ENCODE results near the gene RYR3. TPM values are rescaled to one million over a fixed set of nuclear protein-coding genes. Genes with fewer than 3 reads are reported as not detected.
"Not testable (repeated sequence)": the region's sequence is repeated elsewhere in the genome, so short reads cannot be mapped to it uniquely, and the experiment has no call there.

RYR3 gene
- total RNA-seq, 1 experiment from 2014 or later = 0.44 TPM

DNA sequence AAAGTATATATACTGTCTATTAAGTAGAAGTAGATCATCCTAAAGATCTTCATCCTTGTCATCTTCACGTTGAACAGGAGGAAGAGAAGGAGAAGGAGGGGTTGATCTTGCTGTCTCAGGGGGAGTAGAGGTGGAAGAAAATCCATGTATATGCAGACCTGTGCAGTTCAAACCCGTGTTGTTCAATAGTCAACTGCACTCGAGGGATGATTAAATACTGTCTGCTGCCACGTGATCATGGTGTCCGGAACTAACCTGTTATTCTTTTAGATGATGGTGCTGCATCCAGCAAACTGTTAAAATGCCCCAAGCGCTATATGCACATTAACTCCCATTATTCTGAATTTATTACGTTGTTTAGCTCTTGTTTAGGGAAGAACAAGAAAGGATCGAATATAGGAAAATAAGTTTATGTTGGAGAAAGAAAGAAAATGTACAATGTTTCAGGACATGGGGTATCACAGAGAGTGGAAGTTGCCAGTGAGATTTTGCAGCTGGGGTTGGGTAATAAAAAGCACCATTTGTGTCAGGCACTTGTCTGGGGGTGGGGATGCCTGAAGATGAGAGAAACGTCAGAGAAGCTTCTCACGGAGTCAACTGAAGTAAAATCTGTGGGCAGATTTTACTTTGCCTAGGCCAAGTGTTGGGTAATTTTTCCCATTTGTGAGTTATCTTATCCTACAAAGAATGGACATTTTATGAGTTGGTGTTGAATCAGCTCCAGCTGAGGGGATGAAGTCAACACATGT lies 229.2 kb downstream of the RYR3 start:
- DNase-seq (ENCODE audit: low spot score) = no peak
- in situ Hi-C loops (cut with HindIII; ENCODE audit: low sequenced_read_pairs) = no loop called here

DNA sequence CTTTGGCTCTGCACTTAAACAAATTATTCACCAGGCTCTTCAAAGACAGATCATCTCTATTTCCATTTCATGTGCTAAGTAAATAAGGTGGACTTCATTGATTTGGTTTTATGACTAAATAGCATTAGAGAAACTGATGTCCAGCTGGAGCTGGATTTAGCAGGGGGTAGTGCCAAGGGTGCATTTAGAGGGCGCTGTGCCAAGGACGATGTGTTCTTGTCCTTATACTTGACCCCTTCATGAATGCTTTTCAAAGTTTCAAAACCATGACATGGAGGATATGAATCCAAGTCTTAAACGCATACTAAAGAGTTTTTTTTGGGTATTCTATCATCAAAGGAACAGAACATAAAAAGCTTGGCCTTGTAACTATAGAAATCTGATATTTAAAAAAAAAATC lies 233.2 kb downstream of the RYR3 start:
- in situ Hi-C loops (cut with HindIII; ENCODE audit: low sequenced_read_pairs) = no loop called here
- DNase-seq (ENCODE audit: low spot score) = no peak

DNA sequence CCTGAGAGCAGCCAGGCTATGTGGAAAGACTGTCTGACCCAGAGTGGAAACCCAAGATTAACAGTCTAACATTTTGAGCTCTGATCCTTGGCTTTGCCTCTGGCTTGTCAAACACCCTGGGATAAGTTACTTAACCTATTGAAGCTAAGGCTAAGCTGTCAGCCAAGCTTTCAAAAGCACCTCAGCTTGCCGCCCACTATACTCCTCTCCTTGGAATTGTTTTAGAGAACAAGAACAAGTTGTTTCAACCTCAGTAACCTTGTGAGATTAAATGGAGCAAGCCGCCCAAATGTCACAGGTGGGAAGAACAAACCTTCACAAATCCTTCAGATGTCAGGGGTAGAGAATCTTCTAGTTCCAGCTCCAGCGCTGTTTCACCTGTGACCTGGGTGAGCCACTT lies 235.1 kb downstream of the RYR3 start:
- in situ Hi-C loops (cut with HindIII; ENCODE audit: low sequenced_read_pairs) = no loop called here
- no peak for DNase-seq (ENCODE audit: low spot score)

DNA sequence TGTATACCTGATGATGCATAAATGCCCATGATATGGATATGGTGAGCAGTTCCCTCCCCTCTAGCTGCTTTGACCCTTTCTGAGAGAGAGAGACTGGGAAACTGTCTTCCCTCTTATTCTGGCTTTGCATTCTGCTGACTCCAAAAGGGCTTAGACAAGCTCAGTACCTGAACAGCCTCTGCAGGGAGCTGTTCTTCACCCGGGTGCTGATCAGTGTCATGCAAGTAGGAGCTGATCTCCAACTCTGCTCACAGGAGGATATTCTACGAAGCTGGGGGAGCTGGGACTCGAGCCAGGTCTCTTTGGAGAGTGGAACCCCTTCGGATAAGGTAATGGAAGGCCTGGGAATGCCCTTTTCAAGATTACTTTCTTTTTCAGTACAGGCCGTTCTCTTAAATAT lies 237.1 kb downstream of the RYR3 start:
- DNase-seq (ENCODE audit: low spot score) = no peak
- in situ Hi-C loops (cut with HindIII; ENCODE audit: low sequenced_read_pairs) = no loop called here

DNA sequence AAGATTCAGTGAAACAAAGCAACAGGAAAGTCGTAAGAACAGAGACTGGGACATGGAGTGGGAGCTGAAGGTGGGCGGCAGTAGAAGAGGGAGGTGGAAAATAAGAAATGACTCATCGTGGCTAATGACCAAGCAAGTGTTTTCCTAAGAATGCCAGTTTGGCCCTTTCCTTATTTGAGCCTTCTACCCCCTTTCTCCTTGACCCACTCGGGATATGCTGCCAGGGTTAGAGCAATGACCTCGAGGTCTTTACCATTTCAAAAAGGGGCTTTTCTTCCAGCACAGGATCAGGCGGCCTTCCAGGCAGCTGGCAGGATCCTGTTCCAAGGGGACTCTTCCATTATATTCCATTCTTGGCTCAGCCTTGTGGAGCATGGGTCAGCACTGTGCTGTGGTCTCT lies 241.1 kb downstream of the RYR3 start:
- DNase-seq (ENCODE audit: low spot score) = peak; percentile 2
- in situ Hi-C loops (cut with HindIII; ENCODE audit: low sequenced_read_pairs) = no loop called here

DNA sequence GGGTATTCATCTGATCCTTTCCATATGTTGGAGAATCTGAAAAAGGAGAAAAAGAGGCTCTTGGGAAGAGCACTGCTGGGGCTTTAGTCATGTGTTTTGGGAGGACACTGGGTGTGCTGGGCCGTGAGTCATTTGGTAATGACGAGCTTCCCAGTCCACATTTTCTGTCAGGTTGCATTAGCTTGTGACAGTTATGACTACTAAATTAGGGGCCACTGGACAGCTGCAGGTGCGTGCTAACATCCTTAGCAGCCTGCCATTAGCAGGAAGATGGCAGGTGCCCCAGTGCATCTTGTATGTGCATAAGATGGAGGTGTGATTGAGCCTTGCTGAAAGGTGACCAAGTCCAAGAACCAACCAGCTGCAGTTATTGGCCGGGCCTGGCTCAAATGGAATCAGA lies 242.4 kb downstream of the RYR3 start:
- no peak for DNase-seq (ENCODE audit: low spot score)
- in situ Hi-C loops (cut with HindIII; ENCODE audit: low sequenced_read_pairs) = no loop called here

DNA sequence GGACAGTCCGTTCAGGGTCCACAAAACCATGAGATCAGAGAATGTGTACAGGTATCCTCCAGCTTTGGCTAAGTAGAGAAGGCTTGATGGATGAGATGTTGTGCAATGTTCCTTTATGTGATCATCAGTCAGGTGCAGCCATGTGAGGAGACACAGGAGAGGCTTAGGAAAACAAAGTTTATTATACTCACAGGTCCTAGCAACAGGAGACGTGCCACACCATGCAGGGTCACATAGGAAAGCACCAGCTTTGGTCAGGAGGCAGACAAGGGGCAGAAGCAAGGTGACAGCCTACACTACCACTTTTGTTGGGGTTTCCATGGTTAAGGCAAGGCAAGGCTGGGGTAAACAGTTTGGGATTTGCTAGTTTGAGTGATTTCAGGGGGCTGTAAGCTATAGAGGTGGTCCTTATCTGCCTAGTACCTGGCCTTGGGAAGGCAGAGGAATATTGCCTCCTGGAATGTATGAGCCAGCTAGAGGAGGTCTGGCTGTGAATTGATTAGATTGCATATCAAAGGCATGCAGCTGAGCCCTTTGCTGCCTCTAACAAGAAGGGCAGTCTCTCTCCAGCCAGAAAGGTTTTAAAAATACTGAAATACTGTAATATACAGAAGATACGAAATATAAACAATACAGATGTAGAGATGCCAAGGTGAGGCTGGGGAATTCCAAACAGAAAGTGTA lies 248.6 kb downstream of the RYR3 start:
- in situ Hi-C loops (cut with HindIII; ENCODE audit: low sequenced_read_pairs) = no loop called here
- no peak for DNase-seq (ENCODE audit: low spot score)

DNA sequence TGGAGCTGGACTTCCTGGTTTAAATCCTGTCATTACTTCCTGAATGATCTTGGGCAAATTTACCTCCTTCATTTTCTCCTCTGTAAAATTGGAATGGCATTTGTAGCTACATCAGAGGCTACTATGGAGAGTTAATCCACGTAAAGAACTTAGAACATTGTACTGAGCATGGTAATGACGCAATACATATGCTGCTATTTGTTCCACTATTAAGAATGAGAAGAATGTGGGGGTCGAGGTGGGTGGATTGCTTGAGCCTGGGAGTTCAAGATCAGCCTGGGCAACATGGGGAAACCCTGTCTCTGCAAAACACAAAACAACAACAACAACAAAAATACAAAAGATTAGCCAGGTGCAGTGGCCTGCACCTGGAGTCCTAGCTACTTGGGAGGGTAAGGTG lies 250.6 kb downstream of the RYR3 start:
- DNase-seq (ENCODE audit: low spot score) = no peak
- in situ Hi-C loops (cut with HindIII; ENCODE audit: low sequenced_read_pairs) = no loop called here

DNA sequence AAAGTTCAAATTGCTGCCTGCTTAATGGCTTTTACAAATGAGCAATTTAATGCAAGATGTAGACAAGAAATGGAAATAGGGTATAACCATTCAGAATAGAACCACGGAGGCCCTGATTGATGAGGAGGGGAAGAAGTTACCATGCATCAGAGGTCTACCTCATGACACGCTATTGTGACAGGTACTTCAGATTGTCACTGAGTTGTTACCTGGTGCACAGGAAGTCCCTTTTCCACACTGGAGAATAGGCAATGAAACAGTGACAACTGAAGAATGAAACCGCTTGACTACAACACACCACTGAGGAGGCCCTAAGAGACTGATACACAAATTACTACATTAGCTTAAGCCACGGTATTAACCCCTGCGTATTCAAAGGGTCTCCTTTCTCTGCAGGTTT lies 251.2 kb downstream of the RYR3 start:
- in situ Hi-C loops (cut with HindIII; ENCODE audit: low sequenced_read_pairs) = no loop called here
- DNase-seq (ENCODE audit: low spot score) = no peak

DNA sequence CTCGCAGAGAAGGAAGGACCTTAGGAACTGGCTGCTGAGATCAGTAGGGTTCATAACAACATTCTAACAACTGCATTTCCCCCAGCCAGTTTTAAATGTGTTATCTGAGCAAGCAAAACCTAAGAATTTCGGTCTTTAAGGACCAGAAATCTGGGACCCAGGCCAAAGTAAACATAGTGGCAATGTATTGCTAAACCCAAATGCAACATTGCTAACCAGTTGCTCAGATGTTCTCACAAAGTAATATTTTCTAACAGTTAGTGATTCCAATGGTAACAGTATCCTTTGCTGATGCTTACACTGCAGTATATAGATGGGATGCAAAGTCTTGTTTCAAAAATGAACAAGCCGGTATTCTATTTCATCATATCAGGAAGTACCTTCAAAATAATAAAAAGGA lies 254.3 kb downstream of the RYR3 start:
- in situ Hi-C loops (cut with HindIII; ENCODE audit: low sequenced_read_pairs) = no loop called here

DNA sequence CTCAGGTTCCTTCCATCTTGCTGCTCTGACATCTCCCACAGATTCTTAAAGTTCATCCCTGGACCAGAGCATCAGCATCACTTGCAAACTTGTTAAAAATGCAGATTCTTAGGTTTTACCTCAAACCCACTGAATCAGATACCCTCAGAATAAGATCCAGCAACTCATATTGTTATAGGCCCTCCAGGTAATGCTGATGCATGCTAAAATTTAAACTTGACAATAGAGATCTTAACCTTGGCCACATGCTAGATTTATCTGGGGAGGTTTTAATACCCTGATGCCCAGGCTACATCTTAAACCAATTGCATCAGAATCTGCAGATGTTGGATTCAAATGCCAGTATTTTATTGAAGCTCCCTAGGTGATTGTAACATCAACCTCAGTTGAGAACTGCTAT lies 256.9 kb downstream of the RYR3 start:
- in situ Hi-C loops (cut with HindIII; ENCODE audit: low sequenced_read_pairs) = no loop called here

More for the DNA sequence above, 254.3 kb downstream of the RYR3 start:
- no peak for DNase-seq (ENCODE audit: low spot score)

DNA sequence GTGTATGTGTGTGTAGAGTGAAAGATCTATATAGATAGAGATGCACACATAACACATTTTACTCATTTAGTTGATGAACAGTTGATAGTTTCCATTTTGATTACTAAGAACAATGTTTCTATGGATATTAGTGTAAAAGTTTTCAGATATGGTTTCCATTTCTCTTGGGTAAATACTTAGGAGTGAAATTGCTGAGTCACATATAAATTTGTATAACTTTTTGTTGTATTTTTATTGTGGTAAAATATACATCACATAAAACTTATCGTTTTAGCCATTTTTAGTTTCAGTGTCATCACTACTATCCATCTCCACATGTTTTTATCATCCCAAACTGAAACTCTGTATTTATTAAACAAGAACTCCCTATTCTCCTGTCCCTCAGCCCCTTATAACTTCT lies 258.3 kb downstream of the RYR3 start:
- DNase-seq (ENCODE audit: low spot score) = no peak
- in situ Hi-C loops (cut with HindIII; ENCODE audit: low sequenced_read_pairs) = no loop called here

More for the DNA sequence above, 256.9 kb downstream of the RYR3 start:
- no peak for DNase-seq (ENCODE audit: low spot score)

DNA sequence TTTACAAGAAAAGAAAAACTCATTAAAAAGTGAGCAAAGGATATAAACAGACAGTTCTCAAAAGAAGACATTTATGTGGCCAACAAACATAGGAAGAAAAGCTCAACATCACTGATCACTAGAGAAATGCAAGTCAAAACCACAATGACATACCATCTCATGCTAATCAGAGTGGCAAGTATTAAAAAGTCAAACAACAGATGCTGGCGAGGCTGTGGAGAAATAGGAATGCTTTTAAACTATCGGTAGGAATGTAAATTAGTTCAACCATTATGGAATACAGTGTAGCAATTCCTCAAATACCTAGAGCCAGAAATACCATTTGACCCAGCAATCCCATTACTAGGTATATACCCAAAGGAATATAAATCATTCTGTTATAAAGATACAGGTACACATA lies 267.1 kb downstream of the RYR3 start:
- in situ Hi-C loops (cut with HindIII; ENCODE audit: low sequenced_read_pairs); DNase-seq (ENCODE audit: low spot score): not testable (repeated sequence)

DNA sequence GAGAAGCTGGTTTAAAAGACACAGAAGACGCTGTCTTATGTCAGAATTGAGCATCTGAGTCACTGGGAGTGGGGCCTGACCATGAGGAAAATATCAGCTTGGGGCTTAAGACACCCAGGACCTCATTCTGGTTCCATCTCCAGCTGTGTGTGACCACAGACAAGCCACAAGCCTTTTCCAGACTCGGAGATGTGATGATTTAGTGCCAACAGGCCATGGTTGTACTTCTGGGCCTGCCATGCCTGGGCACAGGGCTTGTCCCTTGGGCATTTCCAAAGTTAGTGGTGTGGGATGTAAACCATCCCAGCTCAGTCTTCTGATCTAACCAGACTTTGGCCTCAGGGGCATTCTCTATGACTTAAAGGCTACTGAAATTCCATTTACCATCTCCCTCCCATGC lies 269.8 kb downstream of the RYR3 start:
- in situ Hi-C loops (cut with HindIII; ENCODE audit: low sequenced_read_pairs) = no loop called here
- DNase-seq (ENCODE audit: low spot score) = no peak

DNA sequence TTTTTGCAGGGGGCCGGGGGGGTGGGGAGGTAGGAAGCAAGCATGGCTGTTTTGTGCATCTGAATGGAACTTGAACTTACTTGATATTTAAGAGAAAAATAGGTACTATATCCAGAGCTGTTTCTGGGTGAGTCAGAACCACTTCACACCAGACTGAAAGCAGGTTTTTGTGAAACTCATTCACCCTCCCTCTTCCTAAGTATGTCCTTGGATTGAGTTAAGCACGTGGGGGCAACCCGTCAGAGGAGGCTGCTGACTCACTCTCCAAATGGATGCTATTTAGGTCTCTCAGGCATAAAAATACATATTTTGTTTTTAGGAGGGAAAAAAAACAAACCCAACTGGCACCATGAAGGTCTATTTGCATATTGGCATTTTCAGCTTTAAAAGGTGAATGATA lies 270.3 kb downstream of the RYR3 start:
- in situ Hi-C loops (cut with HindIII; ENCODE audit: low sequenced_read_pairs) = no loop called here
- DNase-seq (ENCODE audit: low spot score) = no peak

DNA sequence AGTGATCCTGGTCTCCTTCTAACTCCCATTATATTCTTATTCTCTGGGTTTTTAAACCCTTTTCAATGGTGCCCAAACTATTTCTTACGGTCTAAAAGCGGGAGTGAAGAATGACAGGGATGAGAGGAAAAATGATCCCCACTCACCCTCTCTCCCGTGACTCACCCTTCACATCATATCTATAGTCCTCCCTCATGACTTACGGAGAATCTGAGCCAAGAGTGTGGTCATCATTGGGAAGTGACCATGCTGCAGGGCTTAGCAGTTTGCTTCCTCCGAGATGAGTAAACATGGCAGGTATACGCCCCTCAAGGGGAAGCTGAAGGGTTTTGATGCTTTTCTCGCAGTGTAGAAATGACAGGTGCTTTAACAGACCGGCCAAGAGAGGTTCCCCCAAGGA lies 274.0 kb downstream of the RYR3 start:
- in situ Hi-C loops (cut with HindIII; ENCODE audit: low sequenced_read_pairs) = no loop called here
- DNase-seq (ENCODE audit: low spot score) = no peak

DNA sequence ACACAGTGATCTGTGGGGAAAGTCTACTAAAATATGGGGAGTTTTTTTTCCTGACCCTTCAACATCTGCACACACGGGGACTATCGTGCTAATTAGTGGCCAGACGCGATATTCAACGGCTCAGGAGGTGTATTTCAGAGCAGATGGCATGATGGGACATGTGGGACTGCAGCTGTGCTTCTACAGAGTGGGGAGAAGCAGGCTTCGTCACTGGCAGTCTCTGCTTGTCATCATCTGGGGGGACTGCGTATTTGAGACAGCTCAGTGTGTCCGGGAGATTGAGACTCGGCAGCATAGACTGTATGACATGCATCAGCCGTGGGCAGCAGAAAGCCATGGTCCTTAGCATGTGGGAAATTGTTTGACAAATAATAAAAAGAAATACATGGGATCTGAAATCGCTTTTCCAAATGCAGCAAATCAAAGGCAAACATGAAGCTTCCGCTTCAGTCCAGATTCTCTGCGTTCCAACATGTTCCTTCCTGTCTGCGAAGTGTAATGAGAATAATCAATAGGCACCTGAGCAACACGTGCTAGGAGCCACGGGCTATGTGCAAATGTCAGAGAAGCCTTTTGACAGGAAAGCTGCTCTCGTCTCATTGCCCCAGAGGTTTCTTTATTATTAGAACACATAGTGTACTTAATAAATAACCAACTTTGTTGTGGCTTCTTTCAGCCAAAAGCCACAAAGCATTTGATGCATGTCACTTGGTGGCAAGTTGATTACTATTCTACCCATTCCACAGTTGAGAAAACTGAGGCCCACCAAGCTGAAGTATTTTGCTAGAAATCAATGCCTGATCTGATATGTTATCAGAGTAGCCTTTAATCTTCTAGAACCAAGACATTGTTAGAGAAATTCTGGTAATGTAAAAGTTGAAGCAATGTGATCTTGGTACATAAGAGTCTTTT lies 276.3 kb downstream of the RYR3 start:
- DNase-seq (ENCODE audit: low spot score) = no peak

DNA sequence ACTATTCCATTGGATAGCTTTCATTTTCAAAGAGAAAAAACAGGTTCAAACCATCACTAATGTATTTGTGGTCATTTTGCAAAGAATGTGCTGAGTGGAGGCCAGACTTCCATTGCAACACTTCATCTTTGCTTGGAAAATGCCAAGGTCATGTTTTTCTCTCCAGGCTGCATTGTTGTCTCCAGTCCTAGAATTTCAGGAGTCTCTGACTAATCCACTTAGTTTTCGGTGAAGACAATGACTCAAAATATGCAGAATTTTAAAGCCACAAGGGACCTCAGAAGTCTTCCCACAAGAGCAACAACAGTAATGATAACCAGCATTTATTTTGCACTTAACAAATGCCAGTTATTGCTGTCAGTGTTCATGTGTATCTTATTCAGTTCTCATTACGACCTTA lies 277.0 kb downstream of the RYR3 start:
- in situ Hi-C loops (cut with HindIII; ENCODE audit: low sequenced_read_pairs) = no loop called here
- DNase-seq (ENCODE audit: low spot score) = no peak

More for the DNA sequence above, 276.3 kb downstream of the RYR3 start:
- in situ Hi-C loops (cut with HindIII; ENCODE audit: low sequenced_read_pairs) = no loop called here

DNA sequence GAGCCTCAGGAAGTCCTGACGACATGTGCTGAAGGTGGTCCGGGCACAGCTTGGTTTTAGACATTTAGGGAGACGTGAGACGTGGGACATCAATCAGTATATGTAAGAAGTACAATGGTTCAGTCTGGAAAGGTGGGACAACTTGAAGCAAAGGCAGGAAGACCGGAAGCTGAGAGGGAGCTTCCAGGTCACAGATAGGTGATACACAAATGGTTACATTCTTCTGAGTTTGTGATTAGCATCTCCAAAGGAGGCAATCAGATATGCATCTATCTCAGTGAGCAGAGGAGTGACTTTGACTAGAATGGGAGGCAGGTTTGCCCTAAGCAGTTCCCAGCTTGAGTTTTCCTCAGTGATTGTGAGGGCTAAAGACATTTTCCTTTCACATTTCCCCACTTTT lies 282.1 kb downstream of the RYR3 start:
- in situ Hi-C loops (cut with HindIII; ENCODE audit: low sequenced_read_pairs) = no loop called here
- DNase-seq (ENCODE audit: low spot score) = no peak

DNA sequence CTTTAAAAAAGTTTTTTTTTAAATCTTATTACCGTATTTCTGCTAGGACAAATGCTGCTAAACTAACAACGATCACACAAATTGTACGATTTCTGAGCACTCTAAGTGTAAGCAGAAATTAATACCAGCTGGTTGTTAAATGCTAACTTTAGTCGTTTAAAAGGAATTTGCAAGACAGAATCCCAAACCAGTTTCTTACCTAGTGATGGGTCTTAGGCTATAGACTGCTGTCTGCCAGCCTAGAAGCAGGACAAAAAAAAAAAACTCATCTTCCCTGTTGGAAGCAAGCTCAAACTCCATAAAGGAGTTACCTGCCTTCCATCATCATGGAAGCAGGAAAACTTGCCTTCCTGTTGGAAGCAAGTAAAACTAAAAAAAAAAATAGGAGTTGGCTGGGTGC lies 287.6 kb downstream of the RYR3 start:
- DNase-seq (ENCODE audit: low spot score); in situ Hi-C loops (cut with HindIII; ENCODE audit: low sequenced_read_pairs): not testable (repeated sequence)

Measured in G401 (cell line).